NCI-H524 (cell line): ENCODE measurements around the gene FOXP1.
A peak's percentile ranks its signal among the peaks of the same experiment; 100 is the strongest.

Source experiments
- DNase-seq, 2 experiments: peaks; one replicate each; lab custom pipeline; 2025; lab: John Stamatoyannopoulos, UW

Gene FOXP1

DNA sequence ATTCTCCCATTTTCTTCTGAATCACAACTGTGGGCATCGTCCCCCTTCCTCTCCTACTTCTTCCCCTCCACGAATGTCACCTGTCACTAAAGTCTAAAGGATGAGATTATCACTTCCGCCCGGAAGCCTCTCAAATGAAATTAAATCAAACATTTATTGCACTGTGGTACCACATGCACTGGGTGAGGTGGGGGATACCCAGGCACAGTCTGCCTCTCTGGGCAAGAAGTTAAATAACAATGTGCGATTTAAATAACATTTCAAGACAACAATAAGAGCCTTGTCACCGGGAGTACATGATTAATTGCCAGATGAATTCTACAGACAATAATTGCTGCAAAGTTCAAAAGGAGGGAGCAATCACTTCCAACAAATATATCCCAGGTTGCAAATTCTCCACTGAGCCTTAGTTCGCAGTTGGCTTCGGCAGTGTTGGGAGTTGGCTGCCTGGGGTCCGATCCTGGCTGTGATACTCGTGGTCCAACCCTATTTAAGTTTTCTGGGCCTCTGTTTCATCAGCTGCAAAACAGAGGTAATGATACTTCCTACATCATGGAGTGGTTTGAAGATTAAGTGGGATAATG, 77.7 kb downstream of the FOXP1 start:
- no peak for DNase-seq

DNA sequence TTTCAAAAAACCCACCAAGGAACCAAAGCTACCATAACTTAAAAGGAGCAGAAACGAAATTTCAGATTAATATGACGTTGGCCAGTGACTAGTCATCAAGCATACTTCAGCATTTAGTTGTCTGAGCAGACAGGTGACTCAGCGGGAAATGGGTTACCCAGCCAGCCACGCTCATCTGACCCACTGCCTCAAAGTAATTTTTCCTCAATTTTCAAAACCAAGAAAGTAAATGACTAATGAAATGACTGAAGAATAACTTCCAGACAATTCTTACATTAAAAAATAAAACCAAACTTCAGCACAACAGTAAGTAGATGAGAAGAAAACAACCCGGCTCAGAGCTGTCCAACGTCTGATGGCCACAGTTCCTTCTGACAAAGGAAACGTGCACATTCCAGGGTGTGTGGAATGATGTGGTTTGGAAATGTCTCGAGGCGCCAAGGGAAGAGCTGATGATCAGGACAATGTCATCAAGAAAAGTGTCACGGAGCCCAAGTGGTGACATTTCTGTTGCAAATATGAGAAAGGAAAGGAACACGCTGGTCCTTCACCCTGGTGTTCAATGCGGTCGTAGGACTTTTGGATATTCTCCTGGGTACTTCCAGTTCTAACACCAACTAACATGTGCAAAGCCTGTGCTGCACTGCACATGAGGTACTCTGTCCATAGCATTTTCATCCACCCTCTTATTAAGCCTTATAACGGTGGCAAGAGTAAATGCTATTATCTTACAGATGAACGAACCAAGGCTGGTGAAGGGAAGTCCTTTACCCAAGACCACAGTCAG, 79.1 kb downstream of the FOXP1 start:
- DNase-seq, result no peak

DNA sequence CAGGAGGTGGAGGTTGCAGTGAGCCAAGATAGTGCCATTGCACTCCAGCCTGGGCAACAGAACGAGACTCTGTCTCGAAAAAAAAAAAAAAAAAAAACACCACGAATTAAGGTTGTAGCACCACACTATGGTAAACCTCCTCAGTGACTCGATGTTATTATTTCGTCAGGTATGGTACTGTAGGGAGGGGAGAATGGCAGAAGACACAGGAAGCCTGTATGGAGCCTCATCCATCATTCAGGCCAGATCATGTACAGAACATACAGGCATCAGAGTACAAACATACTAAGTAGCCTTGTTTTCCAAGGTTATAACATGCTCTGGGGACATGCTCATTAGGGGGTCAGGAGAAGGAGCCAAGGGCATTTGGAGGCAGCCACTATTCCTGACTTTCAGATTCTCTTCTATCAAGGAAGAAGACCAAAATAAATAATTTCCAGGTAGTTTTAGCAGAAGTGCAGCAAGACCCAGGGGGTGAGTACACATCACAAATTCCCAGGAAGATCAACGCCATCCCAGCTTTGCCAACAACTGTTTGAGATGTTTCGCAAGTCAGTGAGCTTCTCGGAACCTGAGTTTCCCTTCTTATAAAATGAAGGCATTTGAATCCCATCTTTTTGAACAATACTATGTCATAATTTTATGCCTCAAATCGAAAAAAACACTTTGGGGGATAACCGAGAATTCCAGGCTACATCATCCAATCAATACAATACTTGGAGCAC, 79.8 kb downstream of the FOXP1 start:
- no peak for DNase-seq

DNA sequence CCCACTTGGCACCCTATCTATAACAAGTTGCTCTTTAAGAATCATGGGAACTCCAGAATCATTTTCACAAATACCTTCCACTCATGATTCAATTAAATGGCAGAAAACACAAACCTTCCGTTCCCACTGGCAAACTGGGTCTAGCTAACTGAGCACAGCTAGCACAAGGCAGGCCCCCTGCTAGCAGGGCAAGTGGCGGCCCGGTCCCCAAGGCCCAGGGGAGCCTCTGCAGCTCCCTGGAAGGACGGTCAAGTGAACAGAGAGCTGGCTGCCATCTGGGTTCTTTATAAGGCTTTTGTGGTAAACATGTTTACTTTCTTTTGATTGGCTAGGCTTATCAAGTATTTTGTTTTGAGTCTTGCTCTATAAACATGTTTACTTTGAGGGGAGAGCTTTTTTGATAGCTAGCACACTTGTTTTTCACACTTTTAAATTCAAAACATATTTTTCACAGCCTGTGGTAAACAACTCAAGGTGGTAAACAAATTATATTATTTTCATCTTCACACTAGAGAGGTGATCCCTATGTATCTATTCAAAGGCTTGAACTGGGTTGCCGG, 81.4 kb downstream of the FOXP1 start:
- peak in 1 of 2 experiments; percentile 2 for DNase-seq

DNA sequence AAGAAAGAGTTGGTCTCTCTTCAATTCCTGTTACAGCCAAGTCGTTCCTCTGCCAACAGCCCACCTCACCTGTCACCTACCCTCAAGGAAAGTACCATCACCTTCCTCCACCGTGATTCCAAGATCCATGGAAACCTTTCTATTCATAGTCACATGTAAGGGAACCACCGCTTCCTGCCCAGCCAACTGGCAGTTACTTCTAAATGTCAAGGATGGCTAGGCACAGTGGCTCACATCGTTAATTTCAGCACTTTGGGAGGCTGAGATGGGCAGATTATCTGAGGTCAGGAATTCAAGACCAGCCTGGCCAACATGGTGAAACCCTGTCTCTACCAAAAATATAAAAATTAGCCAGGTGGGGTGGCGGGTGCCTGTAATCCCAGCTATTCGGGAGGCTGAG, 82.8 kb downstream of the FOXP1 start:
- DNase-seq, result no peak

DNA sequence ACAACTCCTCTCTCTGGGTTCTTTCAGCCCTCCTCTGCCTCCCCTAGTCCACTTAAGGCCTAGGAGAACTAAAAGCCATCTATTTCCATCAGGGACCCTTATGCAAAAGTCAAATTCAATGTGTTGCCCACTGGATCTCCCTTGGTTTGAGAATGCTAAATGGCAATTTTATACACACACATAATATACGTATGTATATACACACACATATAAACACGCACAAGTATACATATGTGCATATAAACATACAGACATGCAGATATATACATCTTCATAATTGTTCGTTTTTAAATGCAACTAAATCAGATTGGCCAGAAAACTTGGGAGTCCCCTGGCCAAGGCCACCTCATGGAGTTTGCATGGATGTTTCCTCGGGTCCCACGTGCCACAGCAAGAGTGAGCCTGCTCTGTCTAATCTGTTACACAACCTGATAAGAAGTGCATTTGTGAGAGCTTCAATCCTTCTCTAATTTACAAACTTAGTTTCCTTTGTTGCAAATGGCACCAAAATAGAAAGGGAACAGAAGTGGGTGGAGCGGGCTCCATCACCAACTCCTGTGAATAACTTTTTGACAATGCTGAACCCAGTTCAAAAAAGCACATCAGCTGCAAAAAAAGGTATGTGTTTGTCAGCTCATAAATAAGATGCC, 84.2 kb downstream of the FOXP1 start:
- no peak for DNase-seq

DNA sequence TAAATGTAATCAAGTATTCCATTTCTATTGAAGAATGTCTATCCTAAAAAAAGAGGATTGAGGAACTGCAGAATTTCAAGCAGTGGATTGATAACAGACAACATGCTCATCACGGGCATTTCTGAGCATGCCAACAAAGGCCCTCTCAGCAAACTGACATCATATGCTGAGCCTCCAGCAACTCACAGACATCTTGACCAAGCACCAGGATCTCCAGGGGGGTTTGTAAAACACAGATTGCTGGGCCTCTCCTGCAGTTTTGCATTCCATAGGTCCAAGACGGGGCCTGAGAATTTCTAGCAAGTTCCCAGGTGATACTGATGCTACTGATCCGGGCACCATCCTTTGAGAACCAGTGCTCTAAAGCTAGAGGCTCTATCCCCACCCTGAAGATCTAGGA, 85.0 kb downstream of the FOXP1 start:
- no peak for DNase-seq

DNA sequence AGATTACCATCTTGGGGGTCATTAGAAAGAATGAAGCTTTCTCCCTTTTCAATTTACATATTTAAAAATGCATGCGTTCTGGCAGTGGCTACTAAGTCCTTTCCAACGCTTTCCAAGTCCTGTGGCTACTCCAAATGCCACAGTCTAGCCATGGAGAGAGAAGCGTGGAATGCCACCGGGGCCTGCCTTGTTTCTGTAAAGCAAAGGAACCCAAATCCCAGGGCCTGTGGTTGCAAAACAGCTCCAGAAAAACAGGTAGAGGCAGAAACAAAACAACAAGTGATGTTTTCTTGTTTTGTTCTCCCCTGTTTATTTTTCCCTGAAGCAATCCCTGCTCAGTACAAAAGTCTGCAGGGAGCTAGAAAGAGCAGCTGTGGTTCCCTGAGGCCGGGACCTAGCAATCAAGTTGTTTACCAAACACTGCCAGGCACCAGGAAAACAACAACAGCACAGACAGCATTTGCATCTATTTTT, 85.5 kb downstream of the FOXP1 start:
- DNase-seq, result no peak

DNA sequence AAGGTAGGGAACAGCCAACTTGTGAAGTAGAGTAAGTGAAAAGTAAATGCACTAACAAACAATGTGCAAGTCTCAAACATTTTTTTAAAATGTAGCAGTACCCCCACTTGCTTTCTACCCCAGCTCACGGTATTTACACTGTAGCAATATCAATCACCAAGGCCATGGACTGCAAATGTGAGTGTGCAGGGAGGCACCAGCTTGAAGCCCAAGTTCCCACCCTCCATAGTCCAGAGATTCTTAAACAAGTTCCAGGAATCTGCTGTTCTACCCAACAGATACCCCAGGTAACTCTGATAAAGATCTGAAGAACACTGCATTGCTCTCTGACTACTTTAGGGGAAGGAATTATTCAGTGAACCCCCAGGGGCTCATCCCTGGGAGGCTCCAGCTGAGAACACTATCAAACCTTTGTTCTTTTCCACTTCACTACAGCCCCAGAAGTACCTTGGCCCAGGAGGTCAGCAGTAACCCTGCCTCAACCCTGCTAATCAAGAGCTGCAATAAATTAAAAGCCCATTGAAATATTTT, 86.1 kb downstream of the FOXP1 start:
- DNase-seq, result peak in 1 of 2 experiments; percentile 3

DNA sequence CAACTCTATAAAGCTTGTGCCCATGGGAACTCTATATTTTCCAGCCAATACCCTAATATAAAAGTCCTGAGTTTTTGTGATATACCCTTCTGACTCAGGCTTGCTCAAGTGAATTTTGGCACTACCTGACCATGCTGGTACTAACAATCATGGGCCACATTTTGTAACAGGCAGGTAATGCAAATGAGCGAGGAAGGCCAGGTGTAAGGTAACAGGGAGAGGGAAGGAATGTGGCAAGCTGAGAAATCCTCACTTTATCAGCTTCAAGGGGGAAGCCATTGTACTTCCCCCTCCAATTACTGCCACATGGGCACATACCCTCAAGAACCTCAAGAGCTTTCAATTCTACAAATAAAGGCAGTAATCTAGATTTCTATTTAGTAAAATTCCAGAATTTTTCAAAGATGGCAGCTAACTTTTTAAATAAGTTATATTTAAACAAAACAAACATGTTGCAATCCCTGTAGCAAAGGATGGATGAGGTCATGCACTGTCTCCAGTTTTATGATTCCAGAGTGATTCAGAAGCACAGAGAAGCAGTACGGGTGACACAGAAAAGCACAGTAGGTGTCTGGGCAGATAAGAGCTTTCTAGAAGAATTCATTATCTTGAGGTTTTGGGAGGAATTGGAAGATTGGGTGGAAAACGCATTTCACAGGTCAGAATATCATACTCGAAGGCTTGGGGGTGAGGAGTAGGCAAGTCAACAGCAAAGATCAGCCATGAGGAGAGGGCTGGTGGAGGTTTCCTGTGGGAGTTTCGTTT, 87.6 kb downstream of the FOXP1 start:
- no peak for DNase-seq

DNA sequence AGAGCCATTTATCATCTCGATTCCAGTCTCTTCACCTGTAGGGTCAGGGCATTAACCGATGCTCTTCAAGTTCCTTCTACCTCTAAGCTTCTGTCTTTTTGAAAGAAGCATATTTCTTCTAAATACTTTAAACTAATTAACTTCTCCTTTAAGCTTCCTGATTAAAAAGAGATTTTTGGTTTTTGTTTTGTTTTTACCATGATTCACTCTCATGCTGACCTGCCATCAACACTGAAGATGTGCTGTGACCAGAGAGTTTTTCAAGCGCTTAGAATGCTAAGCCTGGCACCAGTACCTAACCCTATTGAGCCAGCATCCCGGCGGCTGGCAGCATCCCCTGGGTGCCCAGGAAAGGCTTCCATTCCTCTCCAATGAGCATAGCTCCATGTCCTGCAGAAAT, 89.3 kb downstream of the FOXP1 start:
- DNase-seq, result no peak

DNA sequence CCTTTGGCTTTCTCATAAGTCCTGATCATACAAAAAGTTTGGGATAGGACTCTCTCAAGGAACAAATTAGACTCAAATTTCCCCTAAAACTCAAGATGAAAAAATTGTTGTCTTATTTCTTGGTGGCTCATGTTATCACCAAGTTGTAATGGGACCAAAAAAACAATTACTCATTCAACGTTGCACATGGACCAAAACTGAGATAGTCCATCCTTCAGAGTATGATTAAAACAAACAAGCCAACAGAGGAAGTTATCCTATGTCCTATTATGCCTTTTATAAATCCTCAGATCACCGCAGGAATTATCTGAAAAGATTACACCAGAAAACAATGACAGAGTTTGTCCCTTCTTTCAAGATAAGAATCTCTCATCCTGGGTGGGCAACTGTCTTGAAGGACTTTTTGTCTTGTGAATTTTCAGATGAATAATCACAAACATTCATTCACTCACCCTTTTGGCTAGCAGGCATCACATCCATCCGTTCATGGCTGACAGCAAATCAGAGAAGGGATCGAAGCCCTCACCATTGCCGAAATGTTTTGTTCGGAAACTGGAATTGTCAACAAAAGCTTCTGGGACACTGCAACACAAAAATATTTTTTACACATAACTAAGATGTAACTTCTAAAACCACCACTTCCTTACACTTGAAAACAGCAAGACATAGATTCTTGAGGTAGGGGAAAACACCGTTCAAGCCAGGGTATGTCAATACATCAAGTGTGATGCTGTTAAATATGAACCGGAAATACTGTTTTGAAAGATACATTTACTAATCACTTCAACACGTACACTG, 90.4 kb downstream of the FOXP1 start:
- no peak for DNase-seq

DNA sequence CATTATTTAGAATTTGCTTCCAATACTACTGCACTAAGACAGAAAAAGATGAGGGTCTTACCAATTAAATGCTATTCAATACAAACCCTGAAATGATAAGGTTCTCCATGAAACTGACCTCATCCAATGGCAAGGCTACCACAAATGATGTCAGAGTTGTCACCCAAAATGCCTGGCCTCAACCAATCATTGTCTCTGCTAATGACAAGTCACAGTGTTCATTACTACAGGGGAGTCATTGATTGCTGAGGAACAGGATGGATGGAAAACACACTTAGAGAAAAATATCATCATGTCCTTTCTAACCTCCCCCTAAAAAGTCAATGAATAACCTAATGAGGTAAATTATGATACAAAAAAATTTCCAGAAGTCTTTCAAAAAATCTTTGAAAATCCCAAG, 91.0 kb downstream of the FOXP1 start:
- DNase-seq, result no peak

DNA sequence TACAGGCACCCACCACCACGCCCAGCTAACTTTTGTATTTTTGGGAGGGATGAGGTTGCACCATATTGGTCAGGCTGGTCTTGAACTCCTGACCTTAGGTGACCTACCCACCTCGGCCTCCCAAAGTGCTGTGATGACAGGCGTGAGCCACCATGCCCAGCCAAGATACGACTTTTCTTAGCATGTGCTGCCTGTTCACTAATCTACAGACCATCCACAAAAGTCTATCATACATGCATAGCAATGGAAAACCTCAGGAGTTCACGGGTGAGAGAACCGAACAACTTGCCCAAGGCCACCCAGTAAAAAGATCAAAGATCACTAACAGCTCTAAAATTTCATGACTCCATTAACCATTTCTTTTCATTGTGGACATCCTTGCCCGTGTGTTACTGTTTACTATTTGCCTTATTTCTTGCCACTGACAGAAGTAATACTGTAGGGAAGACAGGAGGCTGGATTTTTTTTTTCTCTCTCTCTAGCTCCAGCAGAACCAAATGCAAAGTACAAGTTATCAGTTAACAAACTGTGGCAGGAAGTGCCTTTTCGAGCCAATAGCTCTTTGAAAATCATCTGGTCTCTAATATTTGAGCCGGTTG, 92.3 kb downstream of the FOXP1 start:
- DNase-seq, result no peak

DNA sequence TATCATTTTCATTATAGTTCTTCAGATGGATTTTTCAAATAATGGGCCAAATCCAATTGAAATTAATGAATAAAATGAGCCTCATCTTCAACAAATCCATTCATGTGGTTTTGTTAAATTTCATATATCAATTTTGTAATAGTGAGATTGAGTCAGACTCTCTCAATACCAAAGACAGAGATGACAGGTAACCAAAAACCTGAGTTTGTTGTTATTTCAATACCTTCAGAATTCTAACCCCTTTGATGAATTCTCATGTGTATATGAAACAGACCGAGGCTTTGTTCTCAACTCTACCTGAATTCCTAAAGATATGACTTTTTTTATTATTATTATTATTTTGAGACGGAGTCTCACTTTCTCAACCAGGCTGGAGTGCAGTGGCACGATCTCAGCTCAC, 92.8 kb downstream of the FOXP1 start:
- DNase-seq, result no peak

DNA sequence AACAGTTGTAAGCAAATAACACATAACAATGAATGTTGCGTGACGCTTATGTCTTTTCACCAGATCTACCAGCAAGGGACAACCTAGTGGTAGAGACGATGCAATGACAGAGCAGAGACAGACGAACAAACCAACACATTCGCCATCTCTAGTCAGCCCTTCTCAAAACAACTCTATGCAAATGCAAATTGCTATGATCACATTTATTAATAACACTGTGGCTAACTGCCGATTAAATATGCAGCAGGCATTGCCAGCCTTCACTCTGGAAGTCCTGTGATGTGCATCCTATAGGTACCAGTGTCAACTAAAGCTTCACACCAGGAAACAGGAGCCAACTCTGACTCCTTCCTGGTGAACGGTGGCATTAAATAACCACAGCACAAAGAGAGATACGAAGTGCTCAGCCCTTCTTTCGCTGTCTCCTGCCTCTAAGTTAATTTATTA, 94.2 kb downstream of the FOXP1 start:
- no peak for DNase-seq

DNA sequence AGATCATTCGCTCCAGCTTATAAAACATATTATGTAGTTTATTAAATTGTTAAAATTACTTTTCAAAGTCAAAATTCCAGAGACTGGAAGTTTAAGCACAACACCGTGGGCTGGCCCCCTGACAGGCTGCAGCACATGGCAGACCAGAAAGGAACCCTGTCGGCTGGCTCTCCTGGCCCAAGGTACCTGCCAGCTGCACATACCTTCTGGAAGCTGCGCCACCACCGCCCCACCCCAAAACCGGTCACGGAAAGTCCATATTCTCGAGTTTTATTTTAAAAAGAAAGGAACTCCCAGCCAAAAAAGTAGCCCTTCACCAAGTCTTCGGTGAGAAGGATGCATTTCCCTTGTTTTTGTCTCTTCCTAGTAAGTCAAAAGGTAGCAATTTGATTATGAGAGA, 94.6 kb downstream of the FOXP1 start:
- DNase-seq, result peak in 1 of 2 experiments; percentile 20

DNA sequence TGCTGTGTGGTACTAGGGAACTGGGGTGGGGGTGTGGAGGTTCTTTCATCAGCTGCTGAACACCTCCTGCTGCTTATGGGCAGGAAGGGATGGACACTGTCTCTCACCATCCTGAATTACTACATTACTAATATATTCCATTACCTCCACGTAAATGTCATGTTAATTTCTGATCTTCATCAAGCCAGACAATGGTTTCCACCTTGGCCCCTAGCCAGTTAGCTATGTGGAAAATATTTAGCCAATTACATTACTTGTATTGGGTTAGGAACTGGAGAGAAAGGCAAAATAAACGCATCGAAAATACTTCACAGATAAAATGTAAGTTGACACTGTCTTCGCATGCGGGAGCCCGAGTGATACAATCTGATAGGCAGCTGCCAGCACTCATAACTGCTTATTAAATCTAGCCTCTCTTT, 95.1 kb downstream of the FOXP1 start:
- DNase-seq, result peak; percentile 1 to 27

DNA sequence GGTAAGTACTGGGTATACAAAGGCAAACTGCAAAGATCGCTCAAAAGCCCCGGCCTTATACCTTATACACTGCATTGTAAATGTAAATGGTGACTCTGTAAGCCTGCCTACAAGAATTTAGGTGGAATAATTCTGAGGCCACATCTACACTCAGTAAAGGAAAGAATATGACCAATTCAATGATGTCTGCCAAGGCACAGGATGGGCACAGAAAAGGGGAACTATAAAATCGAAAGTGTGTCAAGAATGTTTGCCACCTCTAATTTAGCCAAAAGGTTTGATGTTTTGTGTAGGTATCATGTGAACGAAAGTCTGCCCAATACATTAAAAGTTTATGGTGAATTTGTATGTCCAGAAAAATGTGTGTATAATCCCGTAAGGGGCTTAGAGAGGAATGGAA, 96.1 kb downstream of the FOXP1 start:
- no peak for DNase-seq

DNA sequence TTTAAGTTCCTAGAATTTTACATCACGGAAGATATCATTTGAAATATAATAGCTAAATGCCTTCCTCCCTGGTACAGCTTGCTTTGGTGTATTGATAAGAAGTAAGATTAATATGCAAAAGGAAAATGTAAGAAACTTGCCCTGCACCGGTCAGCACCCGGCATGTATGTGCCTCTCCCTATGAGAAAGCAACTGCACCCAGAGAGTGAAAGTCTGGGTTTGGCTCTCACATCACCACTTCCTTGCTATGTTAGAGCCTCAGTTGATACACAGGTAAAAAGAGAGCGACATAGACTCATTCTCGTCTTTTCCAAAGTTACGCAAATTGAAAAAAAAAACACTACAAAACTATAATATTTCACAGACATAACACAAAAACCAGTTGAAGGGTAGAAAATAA, 96.7 kb downstream of the FOXP1 start:
- DNase-seq, result no peak
